ENCODE results near the gene MANSC1. TPM values are rescaled to one million over a fixed set of nuclear protein-coding genes. Genes with fewer than 3 reads are reported as not detected.

MANSC1 gene
- polyA plus RNA-seq, 1 donor from 2014 or later: 1.3 TPM

DNA sequence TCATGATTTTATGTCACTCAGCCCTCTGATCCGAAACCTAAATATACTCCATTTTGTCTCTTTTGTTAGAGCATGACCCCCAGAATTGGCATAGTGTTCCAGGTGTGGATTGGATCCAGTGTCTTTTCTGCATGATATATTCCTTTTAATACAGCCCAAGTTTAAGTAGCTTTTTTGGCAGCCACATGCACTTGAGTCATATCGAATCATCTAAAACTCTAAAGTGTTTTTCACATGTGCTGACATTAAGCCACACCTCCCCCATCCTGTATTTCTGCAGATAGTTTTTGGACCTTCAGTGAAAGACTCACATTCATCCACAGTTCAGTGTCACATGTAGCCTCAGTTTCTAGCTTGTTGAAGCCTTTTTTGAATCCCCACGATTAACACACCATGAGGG, 37.5 kb upstream of the MANSC1 start:
- Histone ChIP-seq H4K20me1 (ENCODE audit: insufficient read depth) (no peaks in the 10 kb centered on the region), H3K79me2 (replicated peaks; ENCODE audit: insufficient read depth, low read length) (no peaks in the 10 kb centered on the region), H3K9me2 (ENCODE audit: insufficient read depth, low read length) (no peaks in the 10 kb centered on the region), H3K9me3 (ENCODE audit: low read length) (no peaks in the 10 kb centered on the region), H3K4me3 (ENCODE audit: low read length) (no peak overlapping the region), H3K27me3 (ENCODE audit: insufficient read depth, low read depth, low read length) (no peaks in the 10 kb centered on the region), H3F3A (ENCODE audit: insufficient read depth, low read length, poor library complexity, severe bottlenecking) (no peaks in the 10 kb centered on the region), H3K36me3 (ENCODE audit: insufficient read depth, low read length) (no peaks in the 10 kb centered on the region), H2AFZ (ENCODE audit: low read depth, low read length) (no peak overlapping the region), H3K4me2 (ENCODE audit: low read length) (no peak overlapping the region), H3K9ac (ENCODE audit: low read length) (no peak overlapping the region), H3K27ac (ENCODE audit: low read length) (no peak overlapping the region)
- no peak for TF ChIP-seq RAD21 (conservative IDR thresholded peaks at IDR 0.05)
- TF ChIP-seq SMC3 (conservative IDR thresholded peaks at IDR 0.05; ENCODE audit: poor library complexity): no peak
- no peak for TF ChIP-seq TAF1 (IDR thresholded peaks at IDR 0.05; ENCODE audit: low read depth)
- TF ChIP-seq, protein P1, sequence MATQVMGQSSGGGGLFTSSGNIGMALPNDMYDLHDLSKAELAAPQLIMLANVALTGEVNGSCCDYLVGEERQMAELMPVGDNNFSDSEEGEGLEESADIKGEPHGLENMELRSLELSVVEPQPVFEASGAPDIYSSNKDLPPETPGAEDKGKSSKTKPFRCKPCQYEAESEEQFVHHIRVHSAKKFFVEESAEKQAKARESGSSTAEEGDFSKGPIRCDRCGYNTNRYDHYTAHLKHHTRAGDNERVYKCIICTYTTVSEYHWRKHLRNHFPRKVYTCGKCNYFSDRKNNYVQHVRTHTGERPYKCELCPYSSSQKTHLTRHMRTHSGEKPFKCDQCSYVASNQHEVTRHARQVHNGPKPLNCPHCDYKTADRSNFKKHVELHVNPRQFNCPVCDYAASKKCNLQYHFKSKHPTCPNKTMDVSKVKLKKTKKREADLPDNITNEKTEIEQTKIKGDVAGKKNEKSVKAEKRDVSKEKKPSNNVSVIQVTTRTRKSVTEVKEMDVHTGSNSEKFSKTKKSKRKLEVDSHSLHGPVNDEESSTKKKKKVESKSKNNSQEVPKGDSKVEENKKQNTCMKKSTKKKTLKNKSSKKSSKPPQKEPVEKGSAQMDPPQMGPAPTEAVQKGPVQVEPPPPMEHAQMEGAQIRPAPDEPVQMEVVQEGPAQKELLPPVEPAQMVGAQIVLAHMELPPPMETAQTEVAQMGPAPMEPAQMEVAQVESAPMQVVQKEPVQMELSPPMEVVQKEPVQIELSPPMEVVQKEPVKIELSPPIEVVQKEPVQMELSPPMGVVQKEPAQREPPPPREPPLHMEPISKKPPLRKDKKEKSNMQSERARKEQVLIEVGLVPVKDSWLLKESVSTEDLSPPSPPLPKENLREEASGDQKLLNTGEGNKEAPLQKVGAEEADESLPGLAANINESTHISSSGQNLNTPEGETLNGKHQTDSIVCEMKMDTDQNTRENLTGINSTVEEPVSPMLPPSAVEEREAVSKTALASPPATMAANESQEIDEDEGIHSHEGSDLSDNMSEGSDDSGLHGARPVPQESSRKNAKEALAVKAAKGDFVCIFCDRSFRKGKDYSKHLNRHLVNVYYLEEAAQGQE (IDR thresholded peaks at IDR 0.05; ENCODE audit: borderline replicate concordance): no peak
- TF ChIP-seq, protein P2, sequence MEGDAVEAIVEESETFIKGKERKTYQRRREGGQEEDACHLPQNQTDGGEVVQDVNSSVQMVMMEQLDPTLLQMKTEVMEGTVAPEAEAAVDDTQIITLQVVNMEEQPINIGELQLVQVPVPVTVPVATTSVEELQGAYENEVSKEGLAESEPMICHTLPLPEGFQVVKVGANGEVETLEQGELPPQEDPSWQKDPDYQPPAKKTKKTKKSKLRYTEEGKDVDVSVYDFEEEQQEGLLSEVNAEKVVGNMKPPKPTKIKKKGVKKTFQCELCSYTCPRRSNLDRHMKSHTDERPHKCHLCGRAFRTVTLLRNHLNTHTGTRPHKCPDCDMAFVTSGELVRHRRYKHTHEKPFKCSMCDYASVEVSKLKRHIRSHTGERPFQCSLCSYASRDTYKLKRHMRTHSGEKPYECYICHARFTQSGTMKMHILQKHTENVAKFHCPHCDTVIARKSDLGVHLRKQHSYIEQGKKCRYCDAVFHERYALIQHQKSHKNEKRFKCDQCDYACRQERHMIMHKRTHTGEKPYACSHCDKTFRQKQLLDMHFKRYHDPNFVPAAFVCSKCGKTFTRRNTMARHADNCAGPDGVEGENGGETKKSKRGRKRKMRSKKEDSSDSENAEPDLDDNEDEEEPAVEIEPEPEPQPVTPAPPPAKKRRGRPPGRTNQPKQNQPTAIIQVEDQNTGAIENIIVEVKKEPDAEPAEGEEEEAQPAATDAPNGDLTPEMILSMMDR (IDR thresholded peaks at IDR 0.05; ENCODE audit: poor library complexity, severe bottlenecking): no peak
- TF ChIP-seq MXI1 (conservative IDR thresholded peaks at IDR 0.05; ENCODE audit: poor library complexity, severe bottlenecking): no peak
- TF ChIP-seq POLR2AphosphoS5 (IDR thresholded peaks at IDR 0.05): no peak
- TF ChIP-seq EP300 (conservative IDR thresholded peaks at IDR 0.05; ENCODE audit: poor library complexity, severe bottlenecking): no peak
- no peak for TF ChIP-seq EZH2 (IDR thresholded peaks at IDR 0.05; ENCODE audit: borderline replicate concordance, insufficient read depth, low read length, poor library complexity, severe bottlenecking)

DNA sequence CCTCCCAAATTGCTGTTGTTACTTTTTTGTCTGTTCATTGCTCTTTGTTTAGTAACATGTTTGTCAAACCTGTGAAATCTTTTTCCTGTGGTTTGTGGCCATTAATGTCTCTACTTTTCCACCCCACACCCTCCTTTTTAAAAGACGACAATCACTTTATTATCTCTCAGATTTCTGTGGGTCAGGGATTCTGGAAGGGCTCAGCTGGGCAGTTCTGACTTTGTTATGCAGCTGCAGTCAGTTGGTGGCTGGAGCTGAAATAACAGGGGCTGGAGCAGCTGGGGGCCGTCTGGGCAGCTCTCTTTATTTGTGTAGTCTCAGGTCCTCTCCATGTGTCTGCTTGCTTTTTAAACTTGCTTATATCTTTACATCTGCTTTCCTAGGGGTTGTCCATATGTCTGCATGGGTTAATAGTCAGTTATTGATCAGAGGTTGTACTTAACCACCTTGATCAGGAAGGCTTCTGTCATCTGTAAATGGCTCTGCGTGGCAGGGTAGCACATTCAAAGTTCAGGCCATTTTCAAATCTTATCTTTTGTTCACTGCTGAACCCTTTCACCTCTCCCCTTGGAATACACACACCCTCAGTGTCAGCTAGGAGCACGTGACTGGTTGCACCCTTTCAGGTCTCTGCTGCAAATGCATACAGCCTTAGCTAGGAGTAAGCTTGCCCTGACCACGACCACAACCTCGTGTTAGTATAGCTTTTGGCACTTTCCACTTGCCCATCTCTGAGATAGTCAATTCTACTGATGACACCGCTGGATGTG, 34.7 kb upstream of the MANSC1 start:
- H3K9me3 ChIP-seq (ENCODE audit: low read length): no peaks in the 10 kb centered on the region
- H3K27ac ChIP-seq (ENCODE audit: low read length): no peak overlapping the region
- TF ChIP-seq SMC3 (conservative IDR thresholded peaks at IDR 0.05; ENCODE audit: poor library complexity) (no peak), POLR2AphosphoS5 (IDR thresholded peaks at IDR 0.05) (no peak), EP300 (conservative IDR thresholded peaks at IDR 0.05; ENCODE audit: poor library complexity, severe bottlenecking) (no peak), TAF1 (IDR thresholded peaks at IDR 0.05; ENCODE audit: low read depth) (no peak), RAD21 (conservative IDR thresholded peaks at IDR 0.05) (no peak), MXI1 (conservative IDR thresholded peaks at IDR 0.05; ENCODE audit: poor library complexity, severe bottlenecking) (no peak), EZH2 (IDR thresholded peaks at IDR 0.05; ENCODE audit: borderline replicate concordance, insufficient read depth, low read length, poor library complexity, severe bottlenecking) (no peak)
- TF ChIP-seq, protein P2 (IDR thresholded peaks at IDR 0.05; ENCODE audit: poor library complexity, severe bottlenecking): no peak
- TF ChIP-seq, protein P1 (IDR thresholded peaks at IDR 0.05; ENCODE audit: borderline replicate concordance): no peak
- no peaks in the 10 kb centered on the region for H4K20me1 ChIP-seq (ENCODE audit: insufficient read depth)
- H3K9me2 ChIP-seq (ENCODE audit: insufficient read depth, low read length): no peaks in the 10 kb centered on the region
- H3K27me3 ChIP-seq (ENCODE audit: insufficient read depth, low read depth, low read length): no peaks in the 10 kb centered on the region
- no peak overlapping the region for H3K4me2 ChIP-seq (ENCODE audit: low read length)
- no peaks in the 10 kb centered on the region for H3K36me3 ChIP-seq (ENCODE audit: insufficient read depth, low read length)
- H2AFZ ChIP-seq (ENCODE audit: low read depth, low read length): no peak overlapping the region
- H3F3A ChIP-seq (ENCODE audit: insufficient read depth, low read length, poor library complexity, severe bottlenecking): no peaks in the 10 kb centered on the region
- no peak overlapping the region for H3K9ac ChIP-seq (ENCODE audit: low read length)
- no peaks in the 10 kb centered on the region for H3K79me2 ChIP-seq (replicated peaks; ENCODE audit: insufficient read depth, low read length)
- no peak overlapping the region for H3K4me3 ChIP-seq (ENCODE audit: low read length)
